ENCODE data around the gene ARHGAP27.

The ARHGAP27 gene

DNA sequence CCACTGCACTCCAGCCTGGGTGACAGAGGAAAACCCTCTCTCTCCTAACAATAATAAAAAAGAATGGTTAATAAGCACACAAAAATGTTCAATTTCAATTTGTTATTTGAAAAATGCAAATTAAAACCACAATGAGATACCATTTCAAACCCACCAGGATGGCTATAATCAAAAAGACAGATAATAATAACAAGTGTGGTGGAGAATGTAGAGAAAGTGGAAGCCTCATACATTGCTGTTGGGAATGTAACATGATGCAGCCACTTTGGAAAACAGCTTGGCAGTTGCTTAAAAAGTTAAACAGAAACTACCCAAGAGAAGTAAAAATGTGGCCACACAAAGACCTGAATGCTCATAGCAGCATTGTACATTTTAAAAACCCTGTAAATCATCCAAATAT lies 64.0 kb downstream of the ARHGAP27 start:
- TF ChIP-seq, protein P1, sequence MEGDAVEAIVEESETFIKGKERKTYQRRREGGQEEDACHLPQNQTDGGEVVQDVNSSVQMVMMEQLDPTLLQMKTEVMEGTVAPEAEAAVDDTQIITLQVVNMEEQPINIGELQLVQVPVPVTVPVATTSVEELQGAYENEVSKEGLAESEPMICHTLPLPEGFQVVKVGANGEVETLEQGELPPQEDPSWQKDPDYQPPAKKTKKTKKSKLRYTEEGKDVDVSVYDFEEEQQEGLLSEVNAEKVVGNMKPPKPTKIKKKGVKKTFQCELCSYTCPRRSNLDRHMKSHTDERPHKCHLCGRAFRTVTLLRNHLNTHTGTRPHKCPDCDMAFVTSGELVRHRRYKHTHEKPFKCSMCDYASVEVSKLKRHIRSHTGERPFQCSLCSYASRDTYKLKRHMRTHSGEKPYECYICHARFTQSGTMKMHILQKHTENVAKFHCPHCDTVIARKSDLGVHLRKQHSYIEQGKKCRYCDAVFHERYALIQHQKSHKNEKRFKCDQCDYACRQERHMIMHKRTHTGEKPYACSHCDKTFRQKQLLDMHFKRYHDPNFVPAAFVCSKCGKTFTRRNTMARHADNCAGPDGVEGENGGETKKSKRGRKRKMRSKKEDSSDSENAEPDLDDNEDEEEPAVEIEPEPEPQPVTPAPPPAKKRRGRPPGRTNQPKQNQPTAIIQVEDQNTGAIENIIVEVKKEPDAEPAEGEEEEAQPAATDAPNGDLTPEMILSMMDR (IDR thresholded peaks at IDR 0.05): no peak

DNA sequence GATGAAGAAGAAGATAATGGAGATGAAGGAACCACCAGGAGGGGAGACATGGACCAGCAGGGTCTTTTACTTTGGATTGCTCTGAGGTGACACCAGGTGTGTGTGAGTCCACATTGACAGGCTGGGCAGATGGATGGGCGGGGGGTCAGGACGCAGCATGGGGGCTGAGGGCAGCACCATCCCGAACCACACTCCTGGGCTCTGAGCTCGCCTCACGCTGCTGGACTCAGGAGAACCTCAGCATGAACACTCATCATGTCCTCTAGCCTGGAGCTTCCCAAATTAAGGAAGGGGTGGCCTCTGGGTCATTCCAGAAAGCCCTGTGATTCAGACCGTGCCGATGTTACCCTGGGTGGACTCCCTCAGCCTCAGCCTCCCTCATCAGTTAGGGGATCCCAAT lies 65.5 kb downstream of the ARHGAP27 start:
- TF ChIP-seq, protein P1 (IDR thresholded peaks at IDR 0.05): no peak

DNA sequence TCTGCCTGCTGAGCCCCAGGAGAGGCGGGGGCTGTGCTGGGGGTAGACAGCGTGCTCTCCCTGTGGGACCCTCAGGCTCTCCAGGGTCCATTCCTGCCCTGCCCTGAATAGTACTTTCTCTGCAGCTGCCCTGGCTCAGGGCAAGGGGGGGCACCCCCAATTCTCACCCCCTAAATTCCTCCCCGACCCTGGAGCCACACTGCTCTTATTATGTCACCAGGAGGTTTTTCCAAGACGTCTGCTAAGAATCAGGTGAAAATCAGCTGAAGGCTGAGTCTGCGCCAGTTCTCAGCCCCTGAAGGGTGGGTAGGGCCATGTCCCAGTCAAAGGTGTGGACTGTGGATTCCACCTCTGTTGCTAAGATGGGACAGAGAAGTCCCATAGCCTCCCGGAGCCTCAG lies 66.0 kb downstream of the ARHGAP27 start:
- TF ChIP-seq, protein P1 (IDR thresholded peaks at IDR 0.05): no peak

DNA sequence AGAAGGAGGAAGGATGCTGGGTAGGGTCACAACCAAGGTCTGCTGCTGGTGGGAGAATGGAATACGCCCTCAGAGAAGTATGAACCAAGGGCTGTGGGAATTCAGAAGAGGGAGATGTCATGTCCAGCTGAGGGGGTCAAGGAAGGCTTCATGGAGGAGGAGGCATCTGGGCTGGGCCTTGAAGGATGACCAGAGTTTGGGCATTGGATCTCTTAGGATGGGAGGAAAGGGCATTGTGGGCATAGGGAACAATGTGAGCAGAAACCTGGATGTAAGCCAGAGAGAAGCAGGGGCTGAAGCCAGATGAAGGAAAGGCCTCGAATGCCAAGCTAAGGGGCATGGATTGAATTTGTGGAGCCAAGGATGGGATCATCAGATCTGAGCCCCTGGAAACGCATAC lies 66.6 kb downstream of the ARHGAP27 start:
- TF ChIP-seq, protein P1 (IDR thresholded peaks at IDR 0.05): no peak

DNA sequence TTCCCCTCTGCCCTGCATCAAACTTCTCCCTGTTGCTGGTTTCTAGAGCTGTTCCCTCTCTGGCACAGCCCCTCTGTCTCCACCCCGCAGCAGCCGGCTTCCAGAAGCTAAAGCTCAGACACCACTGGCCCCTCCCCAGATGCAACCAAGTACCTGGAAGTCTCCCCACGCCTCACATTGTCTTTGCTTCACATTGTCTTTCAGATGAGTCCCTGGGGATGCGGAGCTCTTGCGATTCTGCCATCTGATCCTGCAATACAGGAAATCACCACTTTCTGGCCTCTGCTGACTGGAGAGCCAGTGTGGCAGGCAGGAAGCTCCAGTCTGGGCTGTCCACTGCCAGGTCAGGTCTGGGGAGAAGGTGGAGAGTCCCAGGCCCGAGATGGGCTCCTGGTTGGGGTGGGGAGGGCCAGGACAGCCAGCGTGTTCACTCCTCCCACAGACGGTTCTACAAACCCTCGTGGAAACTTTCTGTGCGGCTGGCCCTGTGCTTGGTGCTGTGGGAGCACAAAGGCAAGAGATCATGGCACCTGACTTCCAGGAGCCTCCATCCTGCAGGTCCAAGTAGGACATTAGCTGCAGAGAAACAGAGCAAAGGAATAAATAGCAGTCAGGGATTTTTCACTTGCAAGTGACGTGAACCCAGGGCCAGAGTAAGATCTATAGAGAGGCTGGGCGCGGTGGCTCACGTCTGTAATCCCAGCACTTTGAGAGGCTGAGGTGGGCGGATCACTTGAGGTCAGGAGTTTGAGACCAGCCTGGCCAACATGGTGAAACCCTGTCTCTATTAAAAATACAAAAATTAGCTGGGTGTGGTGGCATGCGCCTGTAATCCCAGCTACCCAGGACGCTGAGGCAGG lies 67.9 kb downstream of the ARHGAP27 start:
- TF ChIP-seq, protein P1 (IDR thresholded peaks at IDR 0.05): no peak

DNA sequence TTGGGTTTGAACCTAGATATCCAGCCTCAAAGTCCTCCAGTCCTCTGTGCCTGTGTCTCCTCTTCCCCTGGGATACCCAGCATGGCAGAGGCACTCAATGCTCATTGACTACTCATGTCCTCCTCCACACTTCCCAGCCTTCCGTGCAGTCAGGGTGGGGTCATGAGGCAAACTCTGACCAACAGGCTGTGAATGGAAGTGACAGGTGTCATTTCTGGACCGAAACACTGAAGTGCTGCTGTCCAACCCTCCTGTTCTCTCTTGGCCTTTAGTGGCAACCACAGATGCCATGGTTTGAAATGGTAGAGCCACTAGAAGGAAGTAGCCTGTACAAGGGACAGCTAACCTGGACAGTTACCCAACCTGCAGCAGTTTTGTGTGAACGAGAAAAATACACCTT lies 69.2 kb downstream of the ARHGAP27 start:
- TF ChIP-seq, protein P1 (IDR thresholded peaks at IDR 0.05): no peak

DNA sequence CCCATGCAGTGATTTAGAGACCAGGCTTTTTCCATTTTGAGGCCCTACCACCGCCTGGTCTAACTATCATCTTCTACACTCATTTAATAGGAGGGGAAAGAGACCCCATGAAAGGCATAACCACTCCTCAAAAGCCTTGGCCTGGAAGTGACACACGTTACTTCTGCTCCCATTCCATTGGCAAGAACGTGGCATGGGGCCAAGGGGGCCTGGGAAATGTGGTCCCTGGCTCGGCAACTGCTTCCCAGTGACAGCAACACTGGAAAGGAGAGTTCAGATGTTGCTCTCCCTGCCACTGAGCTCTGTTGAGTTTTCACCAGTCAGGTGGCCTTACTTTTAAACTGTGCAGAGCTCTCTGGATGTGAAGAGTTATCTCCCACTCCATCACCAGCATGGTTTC lies 70.7 kb downstream of the ARHGAP27 start:
- TF ChIP-seq, protein P1 (IDR thresholded peaks at IDR 0.05): no peak

All from LNCAP (cell line).